HepG2 (cell line): ENCODE data around the gene MEPE. TPM values are rescaled to one million over a fixed set of nuclear protein-coding genes. Genes with fewer than 3 reads are reported as not detected.

Source experiments
- ATAC-seq: fragments of 200-7000 bp; cut with Tn5 transposase; 3 replicates; pipeline ENCODE4 v1.9.1; 2020; ENCODE audit warnings: mild to moderate bottlenecking, moderate library complexity
- BruUV-seq: library from RNA; stranded (reverse); fragments of 400-500 nt; replicated peaks from 2 replicates; lab custom pipeline; 2021; lab: Mats Ljungman, UMichigan
- CTCF ChIA-PET: fragments of 300-600 bp; formaldehyde crosslinking; extraction: SDS; loops from one replicate; lab custom pipeline; 2021; ENCODE audit warnings: low total read pairs, inconsistent platforms, low intra/inter-chr PET ratio; lab: Yijun Ruan, JAX
- POLR2A ChIA-PET: fragments of 350-600 bp; sonication (Branson Sonifier 250); formaldehyde crosslinking; loops from one replicate; lab custom pipeline; 2020; ENCODE audit warnings: antibody characterized with exemption, inconsistent platforms; lab: Yijun Ruan, JAX
- DNase-seq: peaks from one replicate; pipeline ENCODE4 v3.0.0-alpha.2; 2015; ENCODE audit warnings: low spot score
- FAIRE-seq: peaks from 3 replicates; lab custom pipeline; 2011; peaks lifted over from hg19 to GRCh38; lab: Jason Lieb, UNC
- H2AFZ ChIP-seq: one replicate; pipeline ENCODE4 v1.6.1; 2011; ENCODE audit warnings: low read length, inconsistent platforms
- H3K27ac ChIP-seq: fragments of 300-600 bp; 3 replicates; pipeline ENCODE4 v1.8.0; 2011; ENCODE audit warnings: mixed run types, mild to moderate bottlenecking, mixed read lengths, low read length, inconsistent platforms; ENCODE audit not compliant: insufficient read depth; ENCODE audit errors: extremely low read length
- H3K27me3 ChIP-seq, 2 experiments: fragments of 200-600 bp in 1 of 2; 2 replicates in 1 of 2; 3 replicates in 1 of 2; pipeline versions ENCODE4 v1.6.0 to v1.8.0; 2011; ENCODE audit warnings: low read length in 2 of 2, mild to moderate bottlenecking in 2 of 2, moderate library complexity in 2 of 2, inconsistent platforms in 1 of 2; ENCODE audit not compliant: insufficient read depth in 2 of 2, control insufficient read depth in 1 of 2
- H3K36me3 ChIP-seq, 2 experiments: fragments of 200-600 bp in 1 of 2; replicated peaks in 1 of 2; 2 replicates in 1 of 2; 3 replicates in 1 of 2; pipeline versions ENCODE4 v1.5.1 to v1.8.0; 2011; ENCODE audit warnings: low read length in 2 of 2, inconsistent platforms in 1 of 2; ENCODE audit not compliant: insufficient read depth in 2 of 2, control insufficient read depth in 1 of 2
- H3K4me1 ChIP-seq: 2 replicates; pipeline ENCODE4 v1.5.1; 2012; ENCODE audit warnings: low read length, inconsistent platforms; ENCODE audit not compliant: insufficient read depth
- H3K4me2 ChIP-seq: 2 replicates; pipeline ENCODE4 v1.6.0; 2011; ENCODE audit warnings: low read depth, low read length, inconsistent platforms
- H3K4me3 ChIP-seq, 3 experiments: fragments of 200-600 bp in 1 of 3; sonication (generic), shearing (Covaris generic) in 1 of 3; replicated peaks in 1 of 3; 2 replicates each; pipeline ENCODE4 v1.5.1; 2011 to 2016; ENCODE audit warnings: low read length in 3 of 3, inconsistent platforms in 2 of 3, low read depth in 2 of 3, mild to moderate bottlenecking in 2 of 3, control low read depth in 1 of 3, mixed read lengths in 1 of 3; ENCODE audit not compliant: insufficient read depth in 1 of 3
- H3K79me2 ChIP-seq: one replicate; pipeline ENCODE4 v1.6.1; 2011; ENCODE audit warnings: low read length, inconsistent platforms; ENCODE audit not compliant: insufficient read depth
- H3K9ac ChIP-seq: 2 replicates; pipeline ENCODE4 v1.6.0; 2011; ENCODE audit warnings: mild to moderate bottlenecking, low read depth, low read length, inconsistent platforms; ENCODE audit not compliant: insufficient read depth
- H3K9me3 ChIP-seq: 2 replicates; pipeline ENCODE4 v1.5.1; 2012; ENCODE audit warnings: mild to moderate bottlenecking, low read length
- H4K20me1 ChIP-seq: 2 replicates; pipeline ENCODE4 v1.6.0; 2011; ENCODE audit warnings: inconsistent platforms, mild to moderate bottlenecking, low read length, moderate library complexity; ENCODE audit not compliant: insufficient read depth
- AHR ChIP-seq: IDR thresholded peaks from 2 replicates; pipeline ENCODE4 v1.6.1; 2018; ENCODE audit warnings: missing genetic modification reagents, missing compliant biosample characterization
- MBD4 ChIP-seq: IDR thresholded peaks from 2 replicates; pipeline ENCODE4 v1.6.1; 2012; ENCODE audit warnings: low read length, inconsistent platforms, borderline replicate concordance
- MED1 ChIP-seq: sonication (generic); formaldehyde crosslinking; IDR thresholded peaks from 2 replicates; pipeline ENCODE4 v1.4.0; 2020; ENCODE audit warnings: missing genetic modification reagents
- NR3C1 ChIP-seq: sonication (generic); formaldehyde crosslinking; IDR thresholded peaks from 2 replicates; pipeline ENCODE4 v1.4.0; 2020; ENCODE audit warnings: missing genetic modification reagents
- ZNF556 ChIP-seq: sonication (generic); formaldehyde crosslinking; IDR thresholded peaks from 2 replicates; pipeline ENCODE4 v1.4.0; 2020; ENCODE audit warnings: mild to moderate bottlenecking, missing genetic modification reagents, borderline replicate concordance
- ZNF782 ChIP-seq: sonication (generic); formaldehyde crosslinking; IDR thresholded peaks from 2 replicates; pipeline ENCODE4 v1.4.0; 2020; ENCODE audit warnings: missing genetic modification reagents, mild to moderate bottlenecking, borderline replicate concordance
- WGBS: methylation state at CpG from one replicate; pipeline ENCODE4 v1.1.6; 2017; ENCODE audit warnings: low lambda C conversion rate; 5-methylcytosine and 5-hydroxymethylcytosine counted together
- in situ Hi-C: cut with HindIII; loops from 2 replicates; pipeline ENCODE4 v1.10.0; 2017; ENCODE audit warnings: low pct_unique_long_range_greater_than_20kb; ENCODE audit not compliant: extremely low pct_ligation_motif_present
- intact Hi-C: fragments of 100-400 bp; cut with micrococcal nuclease; formaldehyde crosslinking; loops from one replicate; pipeline ENCODE4 v1.10.0; 2022; ENCODE audit not compliant: unreplicated experiment
- polyA plus RNA-seq, 8 experiments: library from polyadenylated mRNA; depleted of rRNA in 3 of 8; stranded (reverse) in 7 of 8; unstranded in 1 of 8; fragments of >200 nt; fragmentation: Illumina TruSeq in 4 of 8; extraction: Trizol in 4 of 8; gene quantifications; 2 replicates each; pipeline versions ENCODE4 v1.2.1 to v1.2.3, GENCODE V29; 2011 to 2016; ENCODE audit warnings: low read depth in 4 of 8, missing spikeins in 1 of 8, mixed read lengths in 1 of 8; ENCODE audit not compliant: insufficient read depth in 1 of 8
- total RNA-seq, 5 experiments: library from RNA; depleted of rRNA; stranded (reverse); fragments of >200 nt; fragmentation: Illumina TruSeq; extraction: Trizol; gene quantifications; 2 replicates each; pipeline ENCODE4 v1.2.3, GENCODE V29; 2016; ENCODE audit warnings: low read depth in 1 of 5
- TF ChIP-seq, protein P1 (sequence below): sonication (generic); formaldehyde crosslinking; IDR thresholded peaks from 2 replicates; pipeline ENCODE4 v1.4.0; 2020; ENCODE audit warnings: mild to moderate bottlenecking, missing genetic modification reagents
- TF ChIP-seq, protein P2 (sequence below): sonication (generic); formaldehyde crosslinking; IDR thresholded peaks from 2 replicates; pipeline ENCODE4 v1.8.1; 2023; ENCODE audit warnings: mild to moderate bottlenecking, moderate library complexity, missing genetic modification reagents
- TF ChIP-seq, protein P3 (sequence below): sonication (generic); formaldehyde crosslinking; IDR thresholded peaks from 2 replicates; pipeline ENCODE4 v1.5.1; 2020; ENCODE audit warnings: mild to moderate bottlenecking, missing genetic modification reagents, borderline replicate concordance

Gene MEPE
- total and polyA plus RNA-seq, 2 of the 13 experiments (the other 11 are each of a cell fraction or from before 2014, with no cell fraction given) = 0.04 TPM; not detected in 1

DNA sequence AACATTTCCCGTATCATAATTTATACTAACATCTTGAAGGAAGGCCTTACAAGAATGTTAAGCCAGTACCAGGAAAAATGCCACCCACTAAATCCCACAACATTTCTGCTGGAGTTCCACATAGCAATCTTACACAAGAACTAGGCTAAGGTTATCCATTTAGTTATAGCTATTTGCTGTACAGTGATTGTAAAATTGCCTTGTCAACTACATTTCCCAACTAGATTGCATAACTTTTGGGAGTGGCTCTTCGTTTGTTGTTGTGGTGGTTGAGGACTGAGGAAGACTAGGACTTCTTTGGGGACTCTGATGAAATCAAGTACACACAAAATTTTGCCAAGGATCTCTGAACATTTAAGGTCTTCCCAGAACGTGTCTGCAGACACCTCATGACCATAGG, 25.4 kb upstream of the MEPE start:
- POLR2A ChIA-PET = no interaction called here
- no peak overlapping the region for H3K4me3 ChIP-seq
- no peak for TF ChIP-seq ZNF782
- no peak for TF ChIP-seq MED1 (CRISPR knock-in tag)
- no peak for TF ChIP-seq NR3C1
- TF ChIP-seq ZNF556 (CRISPR knock-in tag) = no peak
- TF ChIP-seq, protein P1, sequence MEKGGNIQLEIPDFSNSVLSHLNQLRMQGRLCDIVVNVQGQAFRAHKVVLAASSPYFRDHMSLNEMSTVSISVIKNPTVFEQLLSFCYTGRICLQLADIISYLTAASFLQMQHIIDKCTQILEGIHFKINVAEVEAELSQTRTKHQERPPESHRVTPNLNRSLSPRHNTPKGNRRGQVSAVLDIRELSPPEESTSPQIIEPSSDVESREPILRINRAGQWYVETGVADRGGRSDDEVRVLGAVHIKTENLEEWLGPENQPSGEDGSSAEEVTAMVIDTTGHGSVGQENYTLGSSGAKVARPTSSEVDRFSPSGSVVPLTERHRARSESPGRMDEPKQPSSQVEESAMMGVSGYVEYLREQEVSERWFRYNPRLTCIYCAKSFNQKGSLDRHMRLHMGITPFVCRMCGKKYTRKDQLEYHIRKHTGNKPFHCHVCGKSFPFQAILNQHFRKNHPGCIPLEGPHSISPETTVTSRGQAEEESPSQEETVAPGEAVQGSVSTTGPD (CRISPR knock-in tag) = no peak
- TF ChIP-seq MBD4 = no peak
- TF ChIP-seq, protein P2, sequence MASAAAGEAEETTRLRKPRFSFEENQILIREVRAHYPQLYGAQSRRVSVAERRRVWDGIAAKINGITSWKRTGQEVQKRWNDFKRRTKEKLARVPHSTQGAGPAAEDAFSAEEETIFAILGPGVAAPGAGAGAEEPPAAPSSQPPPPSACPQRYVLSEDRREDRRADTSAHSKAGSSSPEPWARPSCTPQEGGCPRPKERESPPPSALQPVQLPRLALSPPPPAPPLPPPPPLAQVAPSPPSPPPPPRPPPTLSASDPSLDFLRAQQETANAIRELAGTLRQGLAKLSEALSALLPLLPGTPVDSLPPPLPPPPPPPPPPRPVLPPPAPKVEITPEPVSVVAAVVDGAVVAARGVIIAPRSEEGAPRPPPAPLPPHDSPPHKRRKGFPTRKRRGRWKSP = no peak
- no peak for TF ChIP-seq AHR (CRISPR knock-in tag)
- TF ChIP-seq, protein P3, sequence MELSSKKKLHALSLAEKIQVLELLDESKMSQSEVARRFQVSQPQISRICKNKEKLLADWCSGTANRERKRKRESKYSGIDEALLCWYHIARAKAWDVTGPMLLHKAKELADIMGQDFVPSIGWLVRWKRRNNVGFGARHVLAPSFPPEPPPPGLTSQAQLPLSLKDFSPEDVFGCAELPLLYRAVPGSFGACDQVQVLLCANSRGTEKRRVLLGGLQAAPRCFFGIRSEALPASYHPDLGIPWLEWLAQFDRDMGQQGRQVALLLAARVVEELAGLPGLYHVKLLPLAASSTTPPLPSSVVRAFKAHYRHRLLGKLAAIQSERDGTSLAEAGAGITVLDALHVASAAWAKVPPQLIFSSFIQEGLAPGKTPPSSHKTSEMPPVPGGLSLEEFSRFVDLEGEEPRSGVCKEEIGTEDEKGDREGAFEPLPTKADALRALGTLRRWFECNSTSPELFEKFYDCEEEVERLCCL (CRISPR knock-in tag) = no peak
- CTCF ChIA-PET = no interaction called here
- ATAC-seq = no peak
- FAIRE-seq = no peak
- no peaks in the 10 kb centered on the region for H3K36me3 ChIP-seq
- intact Hi-C loops (no loop called here), in situ Hi-C loops (no loop called here)
- H3K9ac ChIP-seq = no peak overlapping the region
- peaks cover 0 to 16% of the 10 kb centered on the region in 2 experiments; a peak in 2 of 5 replicates for H3K27me3 ChIP-seq
- H3K4me1 ChIP-seq = no peaks in the 10 kb centered on the region
- WGBS = 28% methylated on average over 3 of the region's 3 CpGs
- no peaks in the 10 kb centered on the region for H3K79me2 ChIP-seq
- H2AFZ ChIP-seq = no peak overlapping the region
- H3K27ac ChIP-seq = no peak overlapping the region
- no peaks in the 10 kb centered on the region for H3K9me3 ChIP-seq
- DNase-seq = no peak
- no peaks in the 10 kb centered on the region for H4K20me1 ChIP-seq
- H3K4me2 ChIP-seq = no peak overlapping the region
- no TSS peak for BruUV-seq
